H9 (cell line): Measurements from ENCODE around the gene VASH1. TPM values are rescaled to one million over a fixed set of nuclear protein-coding genes. Genes with fewer than 3 reads are reported as not detected.
A peak's percentile ranks its signal among the peaks of the same experiment; 100 is the strongest.

Experiments
- DNase-seq: peaks from one replicate; pipeline ENCODE4 v3.0.0-alpha.2; 2017
- H2AFZ ChIP-seq: one replicate; pipeline ENCODE4 v1.6.1; 2013; ENCODE audit warnings: mild to moderate bottlenecking, low read length, control low read depth, moderate library complexity
- H2AK5ac ChIP-seq: 2 replicates; pipeline ENCODE4 v1.6.1; 2013; ENCODE audit warnings: low read length, control low read depth, mixed read lengths; ENCODE audit not compliant: insufficient read length
- H2BK120ac ChIP-seq: one replicate; pipeline ENCODE4 v1.6.1; 2013; ENCODE audit warnings: low read depth, mild to moderate bottlenecking, low read length, control low read depth, inconsistent platforms; ENCODE audit not compliant: poor library complexity, severe bottlenecking
- H2BK12ac ChIP-seq: 2 replicates; pipeline ENCODE4 v1.6.1; 2013; ENCODE audit warnings: low read length, control low read depth, mixed read lengths, low read depth; ENCODE audit not compliant: insufficient read length
- H2BK15ac ChIP-seq: 2 replicates; pipeline ENCODE4 v1.6.1; 2013; ENCODE audit warnings: low read depth, low read length, control low read depth
- H2BK20ac ChIP-seq: one replicate; pipeline ENCODE4 v1.6.1; 2013; ENCODE audit warnings: low read depth, mild to moderate bottlenecking, low read length, control low read depth, inconsistent platforms; ENCODE audit not compliant: poor library complexity, severe bottlenecking
- H2BK5ac ChIP-seq: 2 replicates; pipeline ENCODE4 v1.6.1; 2013; ENCODE audit warnings: low read length, control low read depth, mixed read lengths; ENCODE audit not compliant: insufficient read length
- H3K14ac ChIP-seq: 2 replicates; pipeline ENCODE4 v1.6.1; 2013; ENCODE audit warnings: low read length, control low read depth; ENCODE audit not compliant: insufficient read depth
- H3K18ac ChIP-seq: 2 replicates; pipeline ENCODE4 v1.6.1; 2013; ENCODE audit warnings: low read depth, mild to moderate bottlenecking, mixed read lengths, low read length, control low read depth; ENCODE audit not compliant: insufficient read length
- H3K23ac ChIP-seq: 2 replicates; pipeline ENCODE4 v1.6.1; 2013; ENCODE audit warnings: low read length, control low read depth, mixed read lengths, low read depth; ENCODE audit not compliant: insufficient read length
- H3K23me2 ChIP-seq: 2 replicates; pipeline ENCODE4 v1.6.1; 2013; ENCODE audit warnings: low read depth, mild to moderate bottlenecking, mixed read lengths, low read length, control low read depth; ENCODE audit not compliant: insufficient read length, poor library complexity, severe bottlenecking
- H3K27ac ChIP-seq: 2 replicates; pipeline ENCODE4 v1.5.1; 2013; ENCODE audit warnings: low read length, control low read depth, mixed read lengths, low read depth; ENCODE audit not compliant: insufficient read length
- H3K27me3 ChIP-seq: 2 replicates; pipeline ENCODE4 v1.6.1; 2013; ENCODE audit warnings: low read length, control low read depth, inconsistent platforms; ENCODE audit not compliant: insufficient read depth
- H3K4ac ChIP-seq: 2 replicates; pipeline ENCODE4 v1.6.1; 2013; ENCODE audit warnings: low read depth, mild to moderate bottlenecking, control low read depth, inconsistent platforms, low read length, moderate library complexity
- H3K4me1 ChIP-seq: 2 replicates; pipeline ENCODE4 v1.6.1; 2013; ENCODE audit warnings: low read length, control low read depth, inconsistent platforms; ENCODE audit not compliant: insufficient read depth
- H3K4me2 ChIP-seq: 2 replicates; pipeline ENCODE4 v1.6.1; 2013; ENCODE audit warnings: low read length, control low read depth, mixed read lengths; ENCODE audit not compliant: insufficient read length, insufficient read depth
- H3K56ac ChIP-seq: 2 replicates; pipeline ENCODE4 v1.6.1; 2013; ENCODE audit warnings: low read depth, mild to moderate bottlenecking, mixed read lengths, low read length, control low read depth; ENCODE audit not compliant: insufficient read length
- H3K79me1 ChIP-seq: 2 replicates; pipeline ENCODE4 v1.6.1; 2013; ENCODE audit warnings: low read depth, mild to moderate bottlenecking, moderate library complexity, low read length, control low read depth, inconsistent platforms; ENCODE audit not compliant: insufficient read depth, poor library complexity, severe bottlenecking
- H3K79me2 ChIP-seq: 2 replicates; pipeline ENCODE4 v1.6.1; 2013; ENCODE audit warnings: low read length, control low read depth, inconsistent platforms; ENCODE audit not compliant: insufficient read depth
- H3K9ac ChIP-seq: 2 replicates; pipeline ENCODE4 v1.6.1; 2013; ENCODE audit warnings: low read length, control low read depth, mixed read lengths; ENCODE audit not compliant: insufficient read length; ENCODE audit errors: extremely low read depth
- H3K9me3 ChIP-seq: one replicate; pipeline ENCODE4 v1.6.1; 2013; ENCODE audit warnings: low read depth, low read length, inconsistent platforms; ENCODE audit not compliant: control insufficient read depth
- H3T11ph ChIP-seq: one replicate; pipeline ENCODE4 v1.6.1; 2013; ENCODE audit warnings: mild to moderate bottlenecking, low read length, control low read depth, inconsistent platforms
- H4K20me1 ChIP-seq: one replicate; pipeline ENCODE4 v1.6.1; 2013; ENCODE audit not compliant: control insufficient read depth, insufficient read length, insufficient read depth
- H4K5ac ChIP-seq: 2 replicates; pipeline ENCODE4 v1.6.1; 2013; ENCODE audit warnings: low read depth, mild to moderate bottlenecking, mixed read lengths, low read length, control low read depth; ENCODE audit not compliant: insufficient read length
- H4K8ac ChIP-seq: replicated peaks from 2 replicates; pipeline ENCODE4 v1.6.1; 2013; ENCODE audit warnings: low read length, control low read depth, mixed read lengths, low read depth; ENCODE audit not compliant: insufficient read length
- H4K91ac ChIP-seq: 2 replicates; pipeline ENCODE4 v1.6.1; 2013; ENCODE audit warnings: low read depth, mild to moderate bottlenecking, moderate library complexity, mixed read lengths, low read length, control low read depth; ENCODE audit not compliant: insufficient read length
- H3K27ac Mint-ChIP-seq, 3 experiments: 2 replicates in 2 of 3; 3 replicates in 1 of 3; pipeline ENCODE4 v1.8.0; 2020 to 2021; ENCODE audit warnings: mixed read lengths in 3 of 3, mild to moderate bottlenecking in 1 of 3, moderate library complexity in 1 of 3
- H3K27me3 Mint-ChIP-seq: 2 replicates; pipeline ENCODE4 v1.8.0; 2021; ENCODE audit warnings: low read depth, mild to moderate bottlenecking, moderate library complexity, mixed read lengths
- H3K36me3 Mint-ChIP-seq, 3 experiments: 2 replicates in 2 of 3; 3 replicates in 1 of 3; pipeline ENCODE4 v1.8.0; 2020 to 2021; ENCODE audit warnings: low read depth in 3 of 3, mixed read lengths in 3 of 3; ENCODE audit not compliant: insufficient read depth in 1 of 3
- H3K4me1 Mint-ChIP-seq, 2 experiments: 2 replicates each; pipeline ENCODE4 v1.8.0; 2020; ENCODE audit warnings: mixed read lengths in 2 of 2
- H3K4me3 Mint-ChIP-seq, 2 experiments: 2 replicates in 1 of 2; 3 replicates in 1 of 2; pipeline ENCODE4 v1.8.0; 2020 to 2021; ENCODE audit warnings: mild to moderate bottlenecking in 2 of 2, mixed read lengths in 2 of 2, moderate library complexity in 1 of 2
- H3K9me3 Mint-ChIP-seq, 2 experiments: 2 replicates in 1 of 2; 3 replicates in 1 of 2; pipeline ENCODE4 v1.8.0; 2020; ENCODE audit warnings: mild to moderate bottlenecking in 2 of 2, mixed read lengths in 2 of 2, moderate library complexity in 1 of 2
- CTCF ChIP-seq: fragments of 200-600 bp; sonication (generic); conservative IDR thresholded peaks from 3 replicates; pipeline ENCODE4 v1.8.0; 2021; ENCODE audit warnings: antibody characterized with exemption, mild to moderate bottlenecking
- WGBS: extraction: QIAGEN DNeasy Blood & Tissue Kit; methylation state at CpG from one replicate; pipeline ENCODE4 v1.1.7; 2013; ENCODE audit warnings: missing lambda C conversion rate, low lambda C conversion rate, mixed read lengths; ENCODE audit not compliant: insufficient read length; ENCODE audit errors: extremely low coverage; 5-methylcytosine and 5-hydroxymethylcytosine counted together
- total RNA-seq: library from RNA; stranded (reverse); gene quantifications from 2 replicates; pipeline ENCODE4 v1.2.1, GENCODE V29; 2021

VASH1 gene
- total RNA-seq, 1 experiment from 2014 or later, result 5.8 TPM

DNA sequence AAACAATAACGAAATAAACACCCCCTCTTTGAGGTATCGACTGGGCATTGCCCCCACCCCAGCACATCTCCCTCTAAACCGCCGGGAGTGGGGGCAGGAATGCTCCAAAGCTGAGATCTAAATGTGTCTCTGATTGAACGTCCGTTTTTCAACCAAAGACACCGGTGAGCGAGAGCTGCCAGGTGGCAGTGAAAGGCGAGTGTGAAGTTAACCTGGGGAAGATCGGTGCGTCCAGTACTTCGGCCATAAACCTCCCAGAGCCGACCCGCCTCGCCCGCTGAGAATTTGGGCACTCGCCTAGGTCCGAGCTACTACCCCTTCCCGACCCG lies 50.8 kb downstream of the VASH1 start:
- no peak overlapping the region for H2BK12ac ChIP-seq
- H3K56ac ChIP-seq, result no peak overlapping the region
- H3K79me2 ChIP-seq, result no peaks in the 10 kb centered on the region
- Mint-ChIP-seq H3K36me3 (peaks cover 13 to 27% (median 20%) of the 10 kb centered on the region in 3 experiments; a peak in 6 of 7 replicates), H3K4me3 (peak overlapping the region; percentile 88 to 93), H3K27ac (peak overlapping the region; percentile 53 to 87 (median 74); a peak in 4 of 7 replicates), H3K4me1 (peaks cover 17 to 18% of the 10 kb centered on the region in 2 experiments), H3K9me3 (no peaks in the 10 kb centered on the region; a peak in 1 of 5 replicates), H3K27me3 (no peaks in the 10 kb centered on the region)
- H2AFZ ChIP-seq, result no peak overlapping the region
- H3K27me3 ChIP-seq, result no peaks in the 10 kb centered on the region
- H3K18ac ChIP-seq, result peak overlapping the region; percentile 11
- no peak overlapping the region for H3K23ac ChIP-seq
- H3K9ac ChIP-seq, result peak overlapping the region; percentile 49
- H2BK20ac ChIP-seq, result no peak overlapping the region
- no peak overlapping the region for H3K27ac ChIP-seq
- no peak overlapping the region for H4K8ac ChIP-seq
- no peak overlapping the region for H3K4ac ChIP-seq
- peaks cover 4% of the 10 kb centered on the region; the same call in 1 of the 2 replicates for H3K4me1 ChIP-seq
- no peaks in the 10 kb centered on the region for H3K9me3 ChIP-seq
- no peak overlapping the region for H2BK120ac ChIP-seq
- no CpG with 5 or more reads among the region's 20 CpGs for WGBS
- no peak overlapping the region for H2BK5ac ChIP-seq
- peak overlapping the region; percentile 92 for H3K4me2 ChIP-seq
- no peak for TF ChIP-seq CTCF
- H2BK15ac ChIP-seq, result no peak overlapping the region
- peak overlapping the region; percentile 38; the same call in 1 of the 2 replicates for H3K14ac ChIP-seq
- peaks cover 10% of the 10 kb centered on the region for H3K23me2 ChIP-seq
- H2AK5ac ChIP-seq, result no peak overlapping the region
- no peak overlapping the region for H3T11ph ChIP-seq
- no peak for DNase-seq
- no peaks in the 10 kb centered on the region for H4K20me1 ChIP-seq
- no peak overlapping the region for H4K91ac ChIP-seq
- H3K79me1 ChIP-seq, result no peaks in the 10 kb centered on the region
- H4K5ac ChIP-seq, result no peak overlapping the region
